ENCODE results near the gene FRMD8.

- TF ChIP-seq, protein P1, sequence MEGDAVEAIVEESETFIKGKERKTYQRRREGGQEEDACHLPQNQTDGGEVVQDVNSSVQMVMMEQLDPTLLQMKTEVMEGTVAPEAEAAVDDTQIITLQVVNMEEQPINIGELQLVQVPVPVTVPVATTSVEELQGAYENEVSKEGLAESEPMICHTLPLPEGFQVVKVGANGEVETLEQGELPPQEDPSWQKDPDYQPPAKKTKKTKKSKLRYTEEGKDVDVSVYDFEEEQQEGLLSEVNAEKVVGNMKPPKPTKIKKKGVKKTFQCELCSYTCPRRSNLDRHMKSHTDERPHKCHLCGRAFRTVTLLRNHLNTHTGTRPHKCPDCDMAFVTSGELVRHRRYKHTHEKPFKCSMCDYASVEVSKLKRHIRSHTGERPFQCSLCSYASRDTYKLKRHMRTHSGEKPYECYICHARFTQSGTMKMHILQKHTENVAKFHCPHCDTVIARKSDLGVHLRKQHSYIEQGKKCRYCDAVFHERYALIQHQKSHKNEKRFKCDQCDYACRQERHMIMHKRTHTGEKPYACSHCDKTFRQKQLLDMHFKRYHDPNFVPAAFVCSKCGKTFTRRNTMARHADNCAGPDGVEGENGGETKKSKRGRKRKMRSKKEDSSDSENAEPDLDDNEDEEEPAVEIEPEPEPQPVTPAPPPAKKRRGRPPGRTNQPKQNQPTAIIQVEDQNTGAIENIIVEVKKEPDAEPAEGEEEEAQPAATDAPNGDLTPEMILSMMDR (IDR thresholded peaks at IDR 0.05; ENCODE audit: poor library complexity, severe bottlenecking), result no peak
- TF ChIP-seq POLR2AphosphoS5 (IDR thresholded peaks at IDR 0.05) (no peak), SMC3 (conservative IDR thresholded peaks at IDR 0.05; ENCODE audit: poor library complexity) (no peak)
Observed at GRCh38 chr11:65353900-65354264, 32.6 kb upstream of the FRMD8 start.

Measured in neural cell (in vitro differentiated cells).